GM19463 (cell line): Measurements from ENCODE around the gene NHS.

Source experiments
- ATAC-seq: cut with Tn5 transposase; IDR thresholded peaks from one replicate; pipeline ENCODE4 v1.9.1; 2021; ENCODE audit warnings: mild to moderate bottlenecking, moderate library complexity; ENCODE audit not compliant: unreplicated experiment

Gene NHS

GRCh38 chrX:17403972-17404371 lies 29.0 kb downstream of the NHS start:
- ATAC-seq = no peak

DNA sequence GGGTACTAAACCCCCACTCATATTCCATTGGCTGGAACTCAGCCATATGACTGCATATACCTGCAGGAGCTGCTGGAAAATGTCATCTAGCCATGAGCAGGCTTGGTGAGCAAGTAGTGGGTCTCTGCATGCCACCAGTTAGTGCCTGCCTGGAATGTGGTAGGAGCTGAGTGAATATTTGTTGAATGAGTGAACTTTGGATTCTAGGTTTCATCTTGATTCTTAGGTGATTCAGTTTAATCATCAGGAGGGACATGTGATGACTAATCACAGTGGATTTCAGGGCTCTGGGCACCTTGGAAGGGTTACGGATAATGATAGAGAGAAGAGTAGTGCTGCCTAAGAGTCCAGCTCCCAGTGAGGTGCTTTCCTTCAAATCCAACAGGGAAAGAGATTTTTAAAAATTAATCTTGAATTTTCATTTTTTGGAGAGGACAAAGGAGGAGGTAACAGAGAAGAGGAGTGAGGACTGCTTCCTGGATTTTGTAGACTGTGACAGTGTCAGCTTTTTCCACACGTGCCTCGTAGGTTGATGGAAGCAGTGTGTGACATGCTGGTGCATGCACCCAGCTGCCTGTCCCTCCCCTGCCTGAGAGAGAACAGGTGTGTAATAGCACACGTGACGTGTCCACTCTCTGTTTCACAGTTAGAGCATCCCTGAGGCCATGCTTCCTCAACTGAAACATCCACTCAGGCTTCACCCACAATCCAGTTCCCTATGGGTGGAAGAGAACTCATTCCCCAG lies 30.4 kb downstream of the NHS start:
- ATAC-seq = no peak

DNA sequence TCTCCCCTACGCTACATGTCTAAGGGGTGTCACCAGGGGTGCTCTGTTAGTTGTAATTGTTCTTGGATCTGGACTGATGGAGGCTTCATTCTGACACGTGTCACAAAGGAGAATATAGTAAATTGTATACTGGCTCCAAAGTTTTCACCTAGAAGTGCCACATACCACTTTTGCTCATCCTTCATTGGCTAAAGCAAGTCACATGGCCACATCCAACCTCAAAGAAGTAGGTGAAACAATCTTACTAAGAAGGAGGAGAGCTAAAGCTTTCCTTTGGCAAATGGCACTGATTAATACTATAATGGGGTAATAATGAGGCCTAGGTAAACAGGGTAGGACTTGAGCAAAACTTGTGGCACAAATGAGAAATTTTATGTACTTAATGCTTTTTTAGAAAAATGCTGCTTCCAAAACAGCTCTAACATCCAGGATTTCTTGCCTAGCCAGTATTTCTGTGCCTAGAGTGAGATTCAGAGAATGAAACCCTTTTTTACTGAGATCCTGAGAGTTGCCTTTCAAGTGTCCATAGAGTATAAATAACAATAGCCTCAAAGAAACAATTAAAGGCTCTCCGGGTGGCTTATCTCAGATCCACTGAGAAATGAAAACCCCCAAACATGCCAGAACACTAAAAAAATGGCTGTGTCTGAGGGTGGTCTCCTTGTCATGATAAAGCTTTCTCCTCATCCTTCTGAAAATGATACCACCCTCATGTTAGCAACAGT lies 34.7 kb downstream of the NHS start:
- ATAC-seq = no peak

GRCh38 chrX:17410651-17411050 lies 35.7 kb downstream of the NHS start:
- ATAC-seq = no peak

GRCh38 chrX:17411205-17411604 lies 36.2 kb downstream of the NHS start:
- ATAC-seq = no peak

GRCh38 chrX:17412692-17413091 lies 37.7 kb downstream of the NHS start:
- ATAC-seq = no peak

DNA sequence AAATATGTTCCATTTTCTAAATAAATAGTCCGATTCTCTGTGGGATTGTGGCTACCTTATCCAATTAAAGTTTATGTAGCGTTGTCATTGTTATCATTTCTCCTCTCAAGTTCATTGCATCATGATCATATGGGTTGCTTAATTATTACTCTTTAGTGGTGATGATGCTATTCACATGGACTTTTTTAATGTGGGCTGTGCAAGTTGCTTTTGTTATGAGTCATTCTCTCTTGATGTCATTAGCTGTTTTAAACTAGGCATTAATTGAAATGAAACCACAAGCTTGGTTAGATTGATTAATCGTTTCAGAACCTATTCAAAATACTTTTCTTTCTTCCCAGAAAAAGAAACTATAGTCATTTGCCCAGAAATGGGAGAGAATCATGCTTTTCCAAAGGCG lies 38.2 kb downstream of the NHS start:
- no peak for ATAC-seq

DNA sequence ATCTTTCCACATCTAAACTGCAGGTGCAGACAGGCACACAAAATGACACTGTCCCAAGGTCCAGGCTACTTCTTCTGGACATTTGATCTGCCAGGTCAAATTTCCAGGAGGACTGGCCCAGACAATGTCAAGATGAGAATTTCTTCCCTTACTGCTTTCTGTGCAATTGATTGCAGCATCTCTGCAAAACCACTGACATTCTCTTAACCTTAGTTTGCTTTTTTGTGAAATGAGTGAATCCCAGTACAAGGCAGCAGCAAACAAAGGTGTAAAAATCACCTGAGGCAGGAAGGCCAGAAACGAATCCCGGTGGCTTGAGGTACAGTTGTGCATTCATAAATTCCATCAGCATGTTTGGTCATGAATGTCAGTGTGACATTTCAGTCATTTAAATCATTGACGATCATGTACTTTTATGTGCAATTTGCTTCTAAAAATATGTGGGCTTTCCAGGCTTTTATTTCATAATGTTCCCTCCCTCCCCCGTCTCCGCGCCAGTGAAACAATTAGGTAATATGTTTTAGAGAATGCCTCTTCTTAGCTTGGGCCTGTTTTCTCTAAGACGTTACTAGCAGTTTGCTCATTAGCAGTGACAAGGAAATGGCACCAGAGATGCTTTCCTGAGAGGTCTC lies 39.1 kb downstream of the NHS start:
- ATAC-seq = no peak

DNA sequence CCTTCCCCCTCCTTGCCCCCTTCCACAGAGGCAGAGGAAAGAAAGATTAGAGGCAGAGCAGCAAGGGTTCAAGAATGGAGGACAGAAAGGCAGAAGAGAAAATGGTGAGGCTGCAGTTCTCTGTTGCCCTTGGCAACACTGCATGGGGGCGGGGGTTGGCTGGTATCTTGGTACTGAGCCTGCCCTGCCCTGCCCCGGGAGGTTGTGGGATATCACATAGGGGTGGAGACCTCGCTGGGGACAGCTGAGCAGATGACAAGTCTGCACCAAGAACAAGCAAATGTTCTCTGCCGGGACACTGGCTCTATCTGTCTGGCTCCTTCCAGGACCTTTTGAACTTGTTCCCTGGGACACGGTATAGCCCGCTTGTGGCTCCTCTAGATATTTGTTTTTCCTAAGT lies 39.8 kb downstream of the NHS start:
- no peak for ATAC-seq

- ATAC-seq = no peak
Measured at GRCh38 chrX:17415242-17415810, 40.3 kb downstream of the NHS start.

- no peak for ATAC-seq
Measured at GRCh38 chrX:17417372-17417771, 42.4 kb downstream of the NHS start.

GRCh38 chrX:17425136-17425535 lies 50.1 kb downstream of the NHS start:
- ATAC-seq = no peak

- no peak for ATAC-seq
Measured at GRCh38 chrX:17425551-17425950, 50.6 kb downstream of the NHS start.

DNA sequence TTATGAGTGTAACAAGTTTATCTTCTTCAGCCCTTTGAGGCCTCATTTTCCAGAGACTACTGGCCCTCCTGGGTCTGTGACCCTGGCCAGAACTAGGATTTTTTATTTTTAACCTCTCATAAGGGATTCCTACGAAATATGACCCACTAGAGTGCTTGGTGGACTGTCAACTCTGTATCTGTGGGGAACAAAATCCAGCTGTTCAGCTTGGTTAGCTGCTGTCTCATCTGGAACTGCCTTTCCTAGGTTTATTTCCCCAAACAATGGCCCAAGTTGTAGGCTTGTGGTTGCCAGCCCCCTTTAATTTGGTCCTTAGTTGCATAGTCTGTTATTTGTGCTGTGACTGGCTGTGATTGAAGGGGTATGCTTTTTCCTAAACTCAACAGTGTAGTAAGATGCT lies 56.2 kb downstream of the NHS start:
- no peak for ATAC-seq

- no peak for ATAC-seq
Measured at GRCh38 chrX:17432158-17432557, 57.2 kb downstream of the NHS start.

- ATAC-seq = no peak
Measured at GRCh38 chrX:17433965-17434364, 59.0 kb downstream of the NHS start.

DNA sequence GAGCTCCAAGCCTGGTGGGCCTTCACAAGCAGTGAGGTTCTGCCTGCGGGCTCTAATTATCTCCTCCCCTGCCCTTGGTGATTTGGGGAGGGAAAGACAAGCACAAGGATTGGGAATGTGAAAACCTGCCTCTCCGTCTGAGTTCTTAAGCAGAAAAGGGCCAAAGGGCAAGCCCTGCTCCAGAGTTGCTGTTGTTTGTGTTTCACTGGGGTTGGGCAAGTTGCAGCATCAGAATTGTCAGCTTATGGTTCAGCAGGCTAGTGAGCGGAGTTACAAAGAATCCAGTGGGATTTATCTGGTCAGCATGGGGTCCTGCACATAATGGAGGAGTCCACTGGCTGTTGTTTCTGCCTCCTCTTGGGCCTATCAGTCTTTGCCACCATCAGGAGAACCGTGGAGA lies 60.5 kb downstream of the NHS start:
- no peak for ATAC-seq

- ATAC-seq = no peak
Measured at GRCh38 chrX:17438221-17438620, 63.2 kb downstream of the NHS start.

DNA sequence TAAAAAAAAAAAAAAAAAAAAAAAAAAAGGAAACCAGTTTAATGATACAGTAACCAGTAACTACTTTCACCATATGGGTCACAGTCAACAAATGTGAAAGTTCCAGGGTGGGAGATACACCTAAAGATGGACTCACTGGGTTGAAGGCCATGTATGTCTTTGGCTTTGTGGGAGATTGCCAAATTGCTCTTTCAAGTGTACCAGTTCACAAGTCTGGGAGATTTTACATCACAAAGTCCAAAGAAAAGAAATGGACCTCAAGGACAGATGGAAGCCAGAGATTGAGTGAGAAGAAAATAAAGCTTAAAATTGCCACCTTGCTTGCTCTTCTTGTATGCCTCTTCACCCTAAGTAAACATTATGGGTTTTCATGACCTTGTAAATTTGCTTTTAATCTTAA lies 65.3 kb downstream of the NHS start:
- no peak for ATAC-seq

DNA sequence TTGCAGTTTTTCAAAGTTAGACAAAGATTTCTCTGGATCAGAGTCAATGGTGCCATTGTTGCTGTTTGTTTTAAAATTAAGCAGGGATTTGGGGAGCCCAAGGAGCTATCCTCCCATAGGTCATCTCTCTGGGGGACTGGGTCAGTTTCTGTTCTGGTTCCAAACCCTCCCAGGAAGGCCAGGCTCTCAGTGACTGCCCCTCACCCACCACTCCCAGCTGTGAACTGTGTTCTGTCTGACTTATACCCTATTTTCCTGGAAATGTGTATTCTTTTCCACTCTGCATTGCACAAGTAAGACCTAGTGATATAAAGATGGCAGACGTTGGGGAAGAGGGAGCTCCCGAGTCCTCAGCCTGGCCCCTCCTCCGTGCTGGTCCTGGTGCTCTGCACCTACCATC lies 65.8 kb downstream of the NHS start:
- no peak for ATAC-seq

DNA sequence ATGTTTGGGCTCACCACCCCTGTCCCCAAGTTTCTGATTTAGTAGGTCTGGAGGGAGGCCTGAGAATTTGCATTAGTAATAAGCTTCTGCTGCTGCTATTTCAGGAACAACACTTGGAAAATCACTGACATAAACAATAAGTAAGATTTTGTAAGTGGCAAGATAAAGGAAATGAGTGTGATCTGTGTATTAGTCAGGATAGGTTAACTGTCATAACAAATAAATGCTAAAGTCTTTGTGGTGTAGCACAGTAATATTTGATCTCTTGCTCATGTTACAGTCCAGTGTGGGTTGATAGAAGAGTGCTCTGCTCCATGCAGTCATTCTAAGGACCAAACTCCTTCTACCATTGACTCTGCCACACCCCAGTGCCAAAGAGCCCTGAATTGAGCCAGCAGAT lies 67.0 kb downstream of the NHS start:
- no peak for ATAC-seq

- ATAC-seq = no peak
Measured at GRCh38 chrX:17442898-17443297, 67.9 kb downstream of the NHS start.
